Measurements from ENCODE around the gene EGLN1. TPM values are rescaled to one million over a fixed set of nuclear protein-coding genes. Genes with fewer than 3 reads are reported as not detected.
"Not testable (repeated sequence)": the region's sequence is repeated elsewhere in the genome, so short reads cannot be mapped to it uniquely, and the experiment has no call there.

EGLN1 gene
- total RNA-seq, 2 experiments from 2014 or later = 34.9 to 39.8 TPM

GRCh38 chr1:231357187-231357772 is 64.8 kb downstream of the EGLN1 start:
- peaks cover 7% of the 10 kb centered on the region for H3K36me3 Mint-ChIP-seq
- ATAC-seq (ENCODE audit: low read depth) = no peak
- no peak overlapping the region for H3K27ac Mint-ChIP-seq
- POLR2A ChIA-PET = no interaction called here
- H3K4me3 Mint-ChIP-seq = no peak overlapping the region
- no peaks in the 10 kb centered on the region for H3K27me3 Mint-ChIP-seq
- DNase-seq = no peak
- H3K9me3 Mint-ChIP-seq = no peaks in the 10 kb centered on the region
- H3K4me1 Mint-ChIP-seq = peaks cover 5% of the 10 kb centered on the region

DNA sequence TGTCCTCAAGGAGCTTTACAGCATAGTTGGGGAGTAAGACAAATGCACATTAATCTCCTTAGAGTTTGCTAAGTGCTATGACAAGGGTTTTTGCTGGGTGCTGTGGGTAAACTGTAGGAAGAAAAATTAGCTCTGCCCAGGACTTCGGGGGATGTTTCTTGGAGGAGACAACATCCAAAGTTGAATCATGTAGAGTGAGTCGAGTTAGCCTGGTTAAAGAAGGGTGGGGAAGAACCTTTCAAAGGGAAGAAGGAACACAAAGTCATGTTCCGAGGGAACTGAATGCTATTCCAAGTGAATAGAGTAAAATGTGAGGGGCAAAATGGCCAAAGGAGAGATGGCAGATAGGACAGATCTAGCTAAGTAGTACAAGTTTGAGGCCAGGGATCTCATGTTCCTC is 66.9 kb downstream of the EGLN1 start:
- H3K27ac Mint-ChIP-seq = no peak overlapping the region
- ATAC-seq (ENCODE audit: low read depth) = no peak

GRCh38 chr1:231354330-231355020 is 67.6 kb downstream of the EGLN1 start:
- H3K27ac Mint-ChIP-seq = no peak overlapping the region
- no peak overlapping the region for H3K4me3 Mint-ChIP-seq
- ATAC-seq (ENCODE audit: low read depth) (no peak), DNase-seq (no peak)
- peaks cover 5% of the 10 kb centered on the region for H3K4me1 Mint-ChIP-seq
- no peaks in the 10 kb centered on the region for H3K27me3 Mint-ChIP-seq
- peaks cover 6% of the 10 kb centered on the region for H3K36me3 Mint-ChIP-seq
- POLR2A ChIA-PET = no interaction called here
- H3K9me3 Mint-ChIP-seq = no peaks in the 10 kb centered on the region

More for the DNA sequence above, 66.9 kb downstream of the EGLN1 start:
- Mint-ChIP-seq H3K9me3 (no peaks in the 10 kb centered on the region), H3K4me3 (no peak overlapping the region), H3K36me3 (peaks cover 6% of the 10 kb centered on the region), H3K4me1 (peaks cover 5% of the 10 kb centered on the region), H3K27me3 (no peaks in the 10 kb centered on the region)
- POLR2A ChIA-PET = no interaction called here
- DNase-seq = no peak

DNA sequence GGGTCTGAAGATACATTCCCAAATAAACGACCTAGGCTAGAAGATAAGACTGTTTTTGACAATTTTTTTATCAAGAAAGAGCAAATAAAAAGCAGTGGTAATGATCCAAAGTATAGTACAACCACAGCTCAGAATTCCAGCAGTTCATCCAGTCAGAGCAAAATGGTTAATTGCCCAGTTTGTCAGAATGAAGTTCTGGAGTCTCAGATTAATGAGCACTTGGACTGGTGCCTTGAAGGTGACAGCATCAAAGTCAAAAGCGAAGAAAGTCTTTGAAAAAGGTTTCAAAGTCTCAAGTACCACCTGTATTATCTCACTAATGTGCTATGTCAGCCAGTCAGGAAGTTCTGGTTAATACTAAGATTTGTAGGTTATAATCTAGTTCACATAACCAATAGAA is 69.0 kb downstream of the EGLN1 start:
- ATAC-seq (ENCODE audit: low read depth) (no peak), DNase-seq (no peak)
- Mint-ChIP-seq H3K27ac (no peak overlapping the region), H3K36me3 (peaks cover 8% of the 10 kb centered on the region), H3K9me3 (no peaks in the 10 kb centered on the region), H3K4me3 (no peak overlapping the region), H3K27me3 (no peaks in the 10 kb centered on the region), H3K4me1 (peaks cover 5% of the 10 kb centered on the region)
- POLR2A ChIA-PET = no interaction called here

DNA sequence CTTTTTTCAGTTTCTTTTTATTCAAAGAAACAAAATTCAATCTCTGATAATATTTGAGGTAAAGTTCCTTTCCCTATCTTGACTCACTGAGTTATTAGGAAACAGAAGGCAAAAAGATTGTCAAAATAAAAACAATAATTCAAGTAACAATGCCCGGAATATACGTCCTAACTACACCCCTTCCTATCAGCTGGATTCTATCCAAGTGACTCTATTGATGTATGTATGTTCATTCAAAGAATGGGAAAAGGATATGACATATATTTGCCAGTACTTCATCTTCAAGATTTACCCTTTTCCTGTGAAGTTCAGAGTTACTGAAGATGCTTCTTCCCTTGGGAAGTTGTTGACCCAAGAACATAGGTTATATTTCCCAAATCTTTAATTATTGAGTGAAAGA is 70.3 kb downstream of the EGLN1 start:
- Mint-ChIP-seq H3K27ac (no peak overlapping the region), H3K27me3 (no peaks in the 10 kb centered on the region), H3K4me3 (no peak overlapping the region), H3K36me3 (peaks cover 8% of the 10 kb centered on the region), H3K9me3 (no peaks in the 10 kb centered on the region), H3K4me1 (no peaks in the 10 kb centered on the region)
- no peak for DNase-seq
- no peak for ATAC-seq (ENCODE audit: low read depth)
- POLR2A ChIA-PET = no interaction called here

DNA sequence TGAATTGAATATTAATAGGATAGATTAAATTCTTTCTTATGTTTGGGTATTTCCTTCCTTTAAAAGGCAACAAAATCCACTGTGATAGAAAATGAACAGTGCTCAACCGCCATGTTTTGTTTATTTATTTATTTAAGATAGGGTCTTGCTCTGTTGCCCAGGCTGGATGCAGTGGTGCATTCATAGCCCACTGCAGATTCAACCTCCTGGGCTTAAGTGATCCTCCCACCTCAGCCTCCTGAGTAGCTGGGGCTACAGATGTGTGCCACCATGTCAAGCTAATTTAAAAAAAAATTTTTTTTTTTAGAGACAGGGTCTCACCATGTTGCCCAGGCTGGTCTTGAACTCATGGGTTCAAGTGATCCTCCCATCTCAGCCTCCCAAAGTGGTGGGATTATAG is 73.2 kb downstream of the EGLN1 start:
- DNase-seq; H3K27ac Mint-ChIP-seq; POLR2A ChIA-PET; H3K4me1 Mint-ChIP-seq; H3K27me3 Mint-ChIP-seq; H3K36me3 Mint-ChIP-seq; H3K4me3 Mint-ChIP-seq; ATAC-seq (ENCODE audit: low read depth); H3K9me3 Mint-ChIP-seq: not testable (repeated sequence)

DNA sequence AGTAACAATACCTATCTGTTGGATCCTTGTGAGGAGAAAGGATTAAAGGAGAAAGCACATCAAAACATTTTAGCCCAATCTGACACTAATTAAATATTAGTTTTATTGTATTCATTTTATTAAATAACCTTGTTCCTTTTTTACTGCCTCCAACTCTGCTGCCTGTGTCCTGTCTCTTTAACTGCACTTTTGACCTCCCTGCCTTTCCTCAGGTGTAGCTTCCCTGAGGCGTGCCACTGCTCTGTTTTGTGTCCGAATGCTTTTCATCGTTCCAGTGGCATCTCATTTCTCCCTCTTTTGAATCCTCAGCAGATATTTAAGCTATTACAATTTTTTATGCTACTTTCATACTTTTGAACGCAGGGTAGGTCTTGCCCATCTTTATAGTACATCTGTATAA is 73.6 kb downstream of the EGLN1 start:
- no peaks in the 10 kb centered on the region for H3K4me1 Mint-ChIP-seq
- no peak overlapping the region for H3K4me3 Mint-ChIP-seq

DNA sequence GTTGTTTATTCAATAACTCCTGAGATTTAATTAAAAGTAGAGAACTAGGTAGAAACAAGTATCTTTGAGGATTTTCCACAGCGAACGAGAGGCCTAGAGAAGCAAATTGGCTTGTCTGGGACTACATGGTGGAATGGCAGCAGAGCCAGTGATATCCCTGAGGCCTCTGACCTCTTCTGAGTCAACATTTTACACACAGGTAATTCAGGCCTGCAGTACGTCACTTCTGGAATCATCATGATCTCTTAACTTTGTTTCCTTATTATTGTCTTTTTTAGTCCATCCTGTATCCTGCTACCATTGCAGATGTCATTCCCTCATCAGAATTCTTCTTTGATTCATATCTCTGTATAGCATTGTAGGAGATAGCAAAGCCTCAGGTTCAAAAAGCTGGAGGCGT is 74.1 kb downstream of the EGLN1 start:
- Mint-ChIP-seq H3K27me3 (no peaks in the 10 kb centered on the region), H3K27ac (no peak overlapping the region), H3K9me3 (no peaks in the 10 kb centered on the region), H3K4me3 (no peak overlapping the region), H3K4me1 (peaks cover 2% of the 10 kb centered on the region), H3K36me3 (peaks cover 10% of the 10 kb centered on the region)
- POLR2A ChIA-PET = no interaction called here
- DNase-seq = no peak
- no peak for ATAC-seq (ENCODE audit: low read depth)

More for the DNA sequence above, 73.6 kb downstream of the EGLN1 start:
- Mint-ChIP-seq H3K27ac (no peak overlapping the region), H3K27me3 (no peaks in the 10 kb centered on the region), H3K9me3 (no peaks in the 10 kb centered on the region), H3K36me3 (peaks cover 10% of the 10 kb centered on the region)
- POLR2A ChIA-PET = no interaction called here
- DNase-seq (no peak), ATAC-seq (ENCODE audit: low read depth) (no peak)

GRCh38 chr1:231340328-231341013 is 81.6 kb downstream of the EGLN1 start:
- no peaks in the 10 kb centered on the region for H3K27me3 Mint-ChIP-seq
- H3K4me3 Mint-ChIP-seq = no peak overlapping the region
- ATAC-seq (ENCODE audit: low read depth) (no peak), DNase-seq (no peak)
- peaks cover 21% of the 10 kb centered on the region for H3K36me3 Mint-ChIP-seq
- no peaks in the 10 kb centered on the region for H3K9me3 Mint-ChIP-seq
- POLR2A ChIA-PET = interaction anchor here (0.7 kb wide), 1 partner anchor 22 kb away, joined by 3 read pairs; no protein-coding TSS in a partner anchor
- peaks cover 34% of the 10 kb centered on the region for H3K4me1 Mint-ChIP-seq
- no peak overlapping the region for H3K27ac Mint-ChIP-seq

GRCh38 chr1:231338270-231339128 is 83.6 kb downstream of the EGLN1 start, which contains the start of gene SPRTN:
SPRTN (plus strand) TSS chr1:231338293; CDS start chr1:231338384, 91 bp downstream.
- no peak for DNase-seq
- Mint-ChIP-seq H3K27ac (peak within 1 kb of the TSS; percentile 99), H3K27me3 (no peaks in the 10 kb centered on the region), H3K4me3 (peak within 1 kb of the TSS; percentile 98), H3K36me3 (peaks cover 31% of the 10 kb centered on the region), H3K9me3 (no peaks in the 10 kb centered on the region), H3K4me1 (peaks cover 42% of the 10 kb centered on the region)
- POLR2A ChIA-PET = interaction anchor here (0.9 to 1.8 kb wide), 6 partner anchors 24 to 274 kb away, joined by 3 to 11 read pairs (median 5); partner anchors contain the start of gene TSNAX
- no peak for ATAC-seq (ENCODE audit: low read depth)

- Mint-ChIP-seq H3K36me3 (peaks cover 34% of the 10 kb centered on the region), H3K9me3 (no peaks in the 10 kb centered on the region), H3K4me1 (peaks cover 47% of the 10 kb centered on the region), H3K27me3 (no peaks in the 10 kb centered on the region), H3K4me3 (peak within 1 kb of the TSS; percentile 98), H3K27ac (peak within 1 kb of the TSS; percentile 99)
- POLR2A ChIA-PET = interaction anchor here (0.6 to 1.8 kb wide), 9 partner anchors 25 to 1990 kb away, joined by 3 to 11 read pairs (median 5); partner anchors contain the start of genes MAP3K21 and TSNAX
- peak; percentile 79 for ATAC-seq (ENCODE audit: low read depth)
- peak; percentile 99 for DNase-seq
Measured at GRCh38 chr1:231337472-231338269, 84.4 kb downstream of the EGLN1 start, which contains the start of gene EXOC8. EXOC8 (minus strand) TSS chr1:231337852; CDS start chr1:231337745, 107 bp downstream.

DNA sequence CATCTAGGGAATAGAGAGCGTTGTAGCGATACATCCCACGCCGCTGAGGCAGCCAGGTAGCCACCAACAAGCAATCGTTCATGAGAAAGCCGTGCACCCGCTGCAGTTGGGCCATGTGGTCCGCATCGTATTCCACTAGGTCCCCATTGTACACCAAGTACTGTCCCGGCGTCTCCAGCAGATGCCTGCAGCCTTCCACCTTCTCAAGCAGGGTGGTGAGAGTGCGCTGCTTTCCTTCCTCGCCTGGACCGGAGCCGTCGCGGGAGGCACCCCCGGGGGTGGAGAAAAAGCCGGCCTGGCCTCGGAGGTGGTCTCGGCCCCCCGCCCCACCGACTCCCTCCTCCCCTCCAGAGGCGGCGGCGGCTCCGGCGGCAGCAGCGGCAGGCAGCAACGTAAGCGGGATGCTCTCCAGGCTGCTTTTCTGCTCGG is 85.0 kb downstream of the EGLN1 start:
- POLR2A ChIA-PET = interaction anchor here (0.6 to 1.6 kb wide), 4 partner anchors 64 to 1991 kb away, joined by 3 to 5 read pairs (median 4); partner anchors contain the start of gene MAP3K21
- DNase-seq = no peak

More for the DNA sequence above, 85.0 kb downstream of the EGLN1 start:
- H3K4me3 Mint-ChIP-seq = peak overlapping the region; percentile 98
- no peaks in the 10 kb centered on the region for H3K27me3 Mint-ChIP-seq
- peak overlapping the region; percentile 99 for H3K27ac Mint-ChIP-seq
- H3K4me1 Mint-ChIP-seq = peaks cover 47% of the 10 kb centered on the region
- ATAC-seq (ENCODE audit: low read depth) = peak; percentile 0
- H3K9me3 Mint-ChIP-seq = no peaks in the 10 kb centered on the region
- peaks cover 36% of the 10 kb centered on the region for H3K36me3 Mint-ChIP-seq
